ENCODE measurements around the gene CITED1. TPM values are rescaled to one million over a fixed set of nuclear protein-coding genes. Genes with fewer than 3 reads are reported as not detected.

CITED1 gene
- total RNA-seq, 1 donor from 2014 or later: not detected

GRCh38 chrX:72272868-72273267 lies 32.8 kb downstream of the CITED1 start:
- H3K27me3 ChIP-seq: no peaks in the 10 kb centered on the region
- DNase-seq (ENCODE audit: low spot score in 2 of 2): no peak
- no peak overlapping the region for H3K4me3 ChIP-seq
- H3K9me3 ChIP-seq: no peaks in the 10 kb centered on the region
- intact Hi-C loops (cut with DNase I): no loop called here
- H3K4me1 ChIP-seq: peaks cover 0 to 3% of the 10 kb centered on the region in 2 donors
- H3K36me3 ChIP-seq: peaks cover 44 to 73% of the 10 kb centered on the region in 2 donors
- TF ChIP-seq, protein P1, sequence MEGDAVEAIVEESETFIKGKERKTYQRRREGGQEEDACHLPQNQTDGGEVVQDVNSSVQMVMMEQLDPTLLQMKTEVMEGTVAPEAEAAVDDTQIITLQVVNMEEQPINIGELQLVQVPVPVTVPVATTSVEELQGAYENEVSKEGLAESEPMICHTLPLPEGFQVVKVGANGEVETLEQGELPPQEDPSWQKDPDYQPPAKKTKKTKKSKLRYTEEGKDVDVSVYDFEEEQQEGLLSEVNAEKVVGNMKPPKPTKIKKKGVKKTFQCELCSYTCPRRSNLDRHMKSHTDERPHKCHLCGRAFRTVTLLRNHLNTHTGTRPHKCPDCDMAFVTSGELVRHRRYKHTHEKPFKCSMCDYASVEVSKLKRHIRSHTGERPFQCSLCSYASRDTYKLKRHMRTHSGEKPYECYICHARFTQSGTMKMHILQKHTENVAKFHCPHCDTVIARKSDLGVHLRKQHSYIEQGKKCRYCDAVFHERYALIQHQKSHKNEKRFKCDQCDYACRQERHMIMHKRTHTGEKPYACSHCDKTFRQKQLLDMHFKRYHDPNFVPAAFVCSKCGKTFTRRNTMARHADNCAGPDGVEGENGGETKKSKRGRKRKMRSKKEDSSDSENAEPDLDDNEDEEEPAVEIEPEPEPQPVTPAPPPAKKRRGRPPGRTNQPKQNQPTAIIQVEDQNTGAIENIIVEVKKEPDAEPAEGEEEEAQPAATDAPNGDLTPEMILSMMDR (IDR thresholded peaks at IDR 0.05): no peak
- H3K27ac ChIP-seq: no peak overlapping the region

- DNase-seq (ENCODE audit: low spot score in 2 of 2): no peak
Observed at GRCh38 chrX:72271812-72272211, 33.9 kb downstream of the CITED1 start.

DNA sequence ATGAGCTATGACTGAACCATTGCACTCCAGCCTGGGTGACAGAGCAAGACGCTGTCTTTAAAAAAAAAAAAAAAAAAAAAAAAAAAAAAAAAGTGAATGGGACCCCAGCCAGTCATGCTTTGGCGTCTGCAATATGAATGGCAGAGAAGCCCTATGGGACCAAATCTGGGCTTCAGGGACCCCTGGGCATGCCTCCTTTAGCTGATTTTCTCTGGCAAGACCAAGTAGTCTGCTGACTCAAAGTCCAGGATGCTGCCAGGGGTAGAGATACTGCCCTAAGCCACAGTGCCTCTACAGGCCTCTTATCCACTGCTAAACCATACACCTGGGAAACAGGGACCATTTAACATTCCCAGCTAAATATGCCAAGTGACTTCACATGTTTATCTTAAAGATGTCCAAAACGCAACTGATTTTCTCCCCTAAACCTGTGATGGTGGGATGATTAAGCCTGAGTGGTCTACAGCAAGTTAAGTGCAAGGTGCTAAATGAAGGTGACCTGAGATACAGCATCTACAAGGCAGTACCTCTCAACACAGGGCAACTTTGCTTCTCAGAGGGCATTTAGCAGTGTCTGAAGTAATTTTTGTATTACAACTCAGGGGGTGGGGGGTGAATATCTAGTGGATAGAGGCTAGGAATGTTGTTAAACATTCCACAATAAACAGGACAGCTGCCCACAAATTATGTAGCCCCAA lies 34.5 kb downstream of the CITED1 start:
- intact Hi-C loops (cut with DNase I): no loop called here
- no peak for DNase-seq (ENCODE audit: low spot score in 2 of 2)
- no peaks in the 10 kb centered on the region for H3K9me3 ChIP-seq
- peaks cover 0 to 3% of the 10 kb centered on the region in 2 donors for H3K4me1 ChIP-seq
- H3K27me3 ChIP-seq: no peaks in the 10 kb centered on the region
- no peak overlapping the region for H3K4me3 ChIP-seq
- TF ChIP-seq, protein P1 (IDR thresholded peaks at IDR 0.05): peak in 1 of 3 experiments; percentile 15
- peaks cover 51 to 84% of the 10 kb centered on the region in 2 donors for H3K36me3 ChIP-seq
- H3K27ac ChIP-seq: peak overlapping the region in 1 of 2 donors; percentile 42

More at GRCh38 chrX:72271812-72272211, 33.9 kb downstream of the CITED1 start:
- H3K27me3 ChIP-seq: no peaks in the 10 kb centered on the region
- peaks cover 0 to 3% of the 10 kb centered on the region in 2 donors for H3K4me1 ChIP-seq
- intact Hi-C loops (cut with DNase I): no loop called here
- no peaks in the 10 kb centered on the region for H3K9me3 ChIP-seq
- H3K27ac ChIP-seq: peak overlapping the region in 1 of 2 donors; percentile 42
- no peak overlapping the region for H3K4me3 ChIP-seq
- H3K36me3 ChIP-seq: peaks cover 51 to 79% of the 10 kb centered on the region in 2 donors
- TF ChIP-seq, protein P1 (IDR thresholded peaks at IDR 0.05): no peak

DNA sequence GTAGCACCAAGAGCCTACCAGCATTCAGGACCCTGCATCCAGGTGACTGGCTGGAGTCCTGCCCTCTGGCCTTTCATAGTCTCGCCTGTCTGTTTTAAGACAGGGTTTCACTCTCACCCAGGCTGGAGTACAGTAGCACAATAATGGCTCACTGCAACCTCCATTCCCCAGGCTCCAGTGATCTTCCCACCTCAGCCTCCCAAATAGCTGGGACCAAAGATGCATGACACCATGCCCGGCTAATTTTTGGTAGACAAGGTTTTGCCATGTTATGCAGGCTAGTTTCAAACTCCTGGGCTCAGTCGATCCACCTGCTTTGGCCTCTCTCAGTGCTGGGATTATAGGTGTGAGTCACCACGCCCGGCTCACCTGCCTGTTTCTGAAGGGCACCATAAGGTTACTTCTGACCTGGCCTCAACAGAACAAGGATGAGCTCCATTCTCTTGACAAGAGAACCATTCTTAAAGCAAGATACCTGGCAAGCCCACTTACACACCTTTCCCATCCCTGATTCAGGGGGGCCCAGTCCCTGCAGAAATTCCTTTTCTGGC lies 35.3 kb downstream of the CITED1 start:
- intact Hi-C loops (cut with DNase I): no loop called here
- TF ChIP-seq, protein P1 (IDR thresholded peaks at IDR 0.05): no peak
- Histone ChIP-seq H3K27ac (peak overlapping the region in 1 of 2 donors; percentile 34), H3K4me3 (no peak overlapping the region), H3K36me3 (peaks cover 51 to 83% of the 10 kb centered on the region in 2 donors), H3K9me3 (no peaks in the 10 kb centered on the region), H3K27me3 (no peaks in the 10 kb centered on the region), H3K4me1 (peaks cover 0 to 3% of the 10 kb centered on the region in 2 donors)
- no peak for DNase-seq (ENCODE audit: low spot score in 2 of 2)

- H3K9me3 ChIP-seq: no peaks in the 10 kb centered on the region
- H3K4me1 ChIP-seq: no peaks in the 10 kb centered on the region
- TF ChIP-seq, protein P1 (IDR thresholded peaks at IDR 0.05): no peak
- H3K27me3 ChIP-seq: no peaks in the 10 kb centered on the region
- H3K27ac ChIP-seq: peak overlapping the region; percentile 62 to 63
- no peak overlapping the region for H3K4me3 ChIP-seq
- DNase-seq (ENCODE audit: low spot score in 2 of 2): no peak
- peaks cover 48 to 76% of the 10 kb centered on the region in 2 donors for H3K36me3 ChIP-seq
- intact Hi-C loops (cut with DNase I): no loop called here
Observed at GRCh38 chrX:72269671-72270251, 36.0 kb downstream of the CITED1 start.
